Measurements from ENCODE around the gene MPI. TPM values are rescaled to one million over a fixed set of nuclear protein-coding genes. Genes with fewer than 3 reads are reported as not detected.

The MPI gene
- total and polyA plus RNA-seq, 2 of the 8 experiments (the other 6 are each of a cell fraction or from before 2014, with no cell fraction given) = 31.0 to 74.8 TPM

DNA sequence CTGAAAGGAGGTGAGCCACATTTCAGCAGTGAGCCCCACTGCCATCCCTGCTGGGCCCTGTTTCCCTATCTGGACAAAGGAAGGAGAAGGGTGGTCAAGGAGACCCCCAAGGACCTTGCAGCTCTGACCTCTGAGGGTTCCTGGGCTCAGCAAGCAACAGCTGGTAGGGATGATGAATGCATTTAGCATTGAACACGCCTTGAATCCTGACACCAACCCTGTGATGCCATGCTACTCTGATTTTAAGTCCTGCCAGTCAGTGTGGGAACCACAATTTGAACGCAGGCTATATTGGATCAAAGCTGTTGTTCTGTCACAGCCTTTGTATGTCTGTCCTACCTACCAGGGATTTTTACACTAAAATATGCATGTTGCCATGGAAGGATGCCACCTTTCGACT, 6.5 kb downstream of the MPI start:
- Histone ChIP-seq H3K56ac (replicated peaks; ENCODE audit: insufficient read length, low read depth, low read length) (no peak overlapping the region), H3K9ac (replicated peaks in 1 of 4; ENCODE audit: extremely low read depth in 1 of 4, low read depth in 3 of 4, low read length in 3 of 4) (no peak overlapping the region), H2AFZ (ENCODE audit: low read length) (no peak overlapping the region), H3K79me1 (ENCODE audit: low read depth, low read length) (no peaks in the 10 kb centered on the region), H2AK5ac (ENCODE audit: low read depth, low read length) (no peak overlapping the region), H4K5ac (ENCODE audit: insufficient read length, low read depth, low read length) (no peak overlapping the region), H4K91ac (replicated peaks; ENCODE audit: insufficient read length, low read length) (no peak overlapping the region), H3K9me3 (ENCODE audit: insufficient read depth in 2 of 2, low read depth in 1 of 2, low read length in 1 of 2) (no peaks in the 10 kb centered on the region), H2BK12ac (ENCODE audit: low read depth, low read length) (no peak overlapping the region), H2BK120ac (replicated peaks; ENCODE audit: low read depth, low read length) (no peak overlapping the region), H2BK20ac (ENCODE audit: low read length) (no peak overlapping the region), H3K79me2 (ENCODE audit: control insufficient read depth in 1 of 2, insufficient read depth in 2 of 2, low read length in 2 of 2) (no peaks in the 10 kb centered on the region), H3K27me3 (replicated peaks in 1 of 4; ENCODE audit: control insufficient read depth in 3 of 4, extremely low read depth in 1 of 4, insufficient read depth in 3 of 4, low read length in 3 of 4) (no peaks in the 10 kb centered on the region), H4K8ac (ENCODE audit: extremely low read depth, insufficient read depth, low read length) (no peak overlapping the region), H3K4ac (replicated peaks; ENCODE audit: insufficient read length, low read depth, low read length) (no peak overlapping the region), H3K23ac (ENCODE audit: insufficient read length) (no peak overlapping the region), H3K4me1 (replicated peaks in 1 of 4; ENCODE audit: control insufficient read depth in 3 of 4, insufficient read depth in 4 of 4, low read length in 3 of 4) (no peaks in the 10 kb centered on the region), H3K23me2 (ENCODE audit: low read depth, low read length) (no peaks in the 10 kb centered on the region), H2BK5ac (ENCODE audit: low read depth, low read length) (no peak overlapping the region), H2BK15ac (ENCODE audit: low read length) (no peak overlapping the region), H3K4me2 (ENCODE audit: insufficient read depth in 1 of 2, low read depth in 2 of 2, low read length in 2 of 2) (no peak overlapping the region), H4K20me1 (replicated peaks in 1 of 2; ENCODE audit: control insufficient read depth in 1 of 2, insufficient read depth in 2 of 2, low read length in 2 of 2) (peaks cover 1 to 6% of the 10 kb centered on the region in 2 experiments), H3K4me3 (ENCODE audit: extremely low read depth in 1 of 4, insufficient read depth in 2 of 4, low read depth in 3 of 4, low read length in 4 of 4) (no peak overlapping the region), H3K18ac (ENCODE audit: extremely low read depth, low read length) (no peak overlapping the region), H3K14ac (ENCODE audit: insufficient read length) (no peak overlapping the region), H3K36me3 (ENCODE audit: control insufficient read depth in 2 of 4, insufficient read depth in 4 of 4, low read length in 3 of 4) (peaks cover 20 to 49% (median 37%) of the 10 kb centered on the region in 4 experiments), H3K27ac (ENCODE audit: low read depth, low read length) (no peak overlapping the region)
- WGBS, 2 experiments (ENCODE audit: extremely low coverage in 1 of 2, insufficient coverage in 1 of 2, insufficient read length in 1 of 2, insufficient replicate concordance in 2 of 2, low coverage in 1 of 2, low lambda C conversion rate in 2 of 2, missing lambda C conversion rate in 1 of 2) = 95% methylated on average over 3 of the region's 3 CpGs; no CpG with 5 or more reads in 1 of the 2 experiments
- FAIRE-seq (no peak), DNase-seq (ENCODE audit: low read depth in 1 of 2, low spot score in 2 of 2) (no peak)
- TF ChIP-seq GTF2F1 (IDR thresholded peaks at IDR 0.05; ENCODE audit: borderline replicate concordance, low read depth, low read length) (no peak), RBBP5 (IDR thresholded peaks at IDR 0.05; ENCODE audit: borderline replicate concordance, low read depth, low read length) (no peak), USF2 (IDR thresholded peaks at IDR 0.05; ENCODE audit: low read length) (no peak), CTBP2 (IDR thresholded peaks at IDR 0.05; ENCODE audit: borderline replicate concordance, insufficient read depth, insufficient read length, low read length) (no peak), POLR2A (IDR thresholded peaks at IDR 0.05; ENCODE audit: control extremely low read depth in 1 of 2, low read depth in 2 of 2, low read length in 2 of 2) (no peak), ASH2L (IDR thresholded peaks at IDR 0.05; ENCODE audit: low read length) (no peak), CBX5 (IDR thresholded peaks at IDR 0.05; ENCODE audit: low read depth, low read length) (no peak), EGR1 (IDR thresholded peaks at IDR 0.05; ENCODE audit: borderline replicate concordance, low read depth, low read length) (no peak), SP2 (IDR thresholded peaks at IDR 0.05; ENCODE audit: low read length) (no peak)
- ChIA-PET POLR2A (ENCODE audit: partially characterized antibody) (interaction anchor here (0.6 to 8.4 kb wide), 12 partner anchors 10 to 109 kb away, joined by 3 to 84 read pairs (median 4); partner anchors contain the start of genes COX5A, FAM219B and SCAMP2), CTCF (ENCODE audit: partially characterized antibody) (interaction anchor here (1.3 to 2.5 kb wide), 4 partner anchors 8 to 54 kb away, joined by 3 to 10 read pairs (median 6); no protein-coding TSS in a partner anchor)
